ENCODE data around the gene RPRM.
A peak's percentile ranks its signal among the peaks of the same experiment; 100 is the strongest.

- TF ChIP-seq CTCF (conservative IDR thresholded peaks at IDR 0.05; ENCODE audit: low read length) (peak; percentile 29; the same call in 1 of the 2 replicates), EZH2phosphoT487 (IDR thresholded peaks at IDR 0.05; ENCODE audit: borderline replicate concordance, low read depth, low read length) (no peak)
Observed at GRCh38 chr2:153478289-153479261, at the start of gene RPRM.

All from OCI-LY7 (cell line).